ENCODE results near the gene CIAO2B.

DNA sequence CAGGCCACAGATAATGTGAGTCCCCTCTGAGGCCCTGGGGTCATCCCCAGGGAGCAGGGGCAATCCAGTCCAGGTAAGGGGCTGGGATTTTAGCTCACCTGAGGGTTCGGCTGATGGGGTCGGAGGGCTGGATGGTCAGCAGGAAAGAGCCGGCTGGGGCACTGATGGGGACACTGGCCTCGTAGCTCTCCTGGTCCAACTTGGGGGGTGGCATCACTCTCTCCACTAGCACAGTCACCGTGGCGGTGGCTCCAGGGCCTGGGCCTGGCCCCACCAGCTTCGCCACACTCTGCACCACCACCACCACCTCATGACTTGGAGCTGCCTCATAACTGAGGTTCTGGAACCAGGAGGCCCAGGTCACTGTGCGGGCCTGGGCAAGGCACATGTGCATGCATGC lies 22.4 kb downstream of the CIAO2B start:
- TF ChIP-seq CTCF (conservative IDR thresholded peaks at IDR 0.05; ENCODE audit: low read length) = no peak
- TF ChIP-seq EZH2phosphoT487 (IDR thresholded peaks at IDR 0.05; ENCODE audit: borderline replicate concordance) = no peak
